H1 (cell line): Measurements from ENCODE around the gene OBI1. TPM values are rescaled to one million over a fixed set of nuclear protein-coding genes. Genes with fewer than 3 reads are reported as not detected.

Source experiments
- CEBPB ChIP-seq: IDR thresholded peaks from 2 replicates; pipeline ENCODE4 v1.6.1; 2012; ENCODE audit warnings: low read depth, low read length
- CREB1 ChIP-seq: IDR thresholded peaks from 2 replicates; pipeline ENCODE4 v1.6.1; 2012; ENCODE audit warnings: inconsistent platforms
- POU5F1 ChIP-seq: IDR thresholded peaks from 2 replicates; pipeline ENCODE4 v1.6.1; 2011; ENCODE audit warnings: low read depth, mild to moderate bottlenecking, low read length, moderate library complexity
- SP4 ChIP-seq: IDR thresholded peaks from 2 replicates; pipeline ENCODE4 v1.6.1; 2012; ENCODE audit warnings: low read length, inconsistent platforms
- USF2 ChIP-seq: IDR thresholded peaks from 2 replicates; pipeline ENCODE4 v1.6.1; 2011; ENCODE audit warnings: low read length, improper control_type of control experiment
- polyA plus RNA-seq, 7 experiments: library from polyadenylated mRNA; depleted of rRNA in 3 of 7; stranded (reverse) in 5 of 7; unstranded in 2 of 7; fragments of >200 nt in 5 of 7; fragments of 200-250 nt in 2 of 7; gene quantifications; 1 replicate in 5 of 7; 2 replicates in 1 of 7; 4 replicates in 1 of 7; pipeline versions ENCODE4 v1.2.1 to v1.2.3, GENCODE V29; 2011 to 2013; ENCODE audit warnings: missing spikeins in 2 of 7, mixed read lengths in 2 of 7
- total RNA-seq: library from RNA; stranded (reverse); fragmentation: NEBNext Ultra II Directional; extraction: Animal tissue kit (Norgen Biotek cat#: 25700); gene quantifications from 2 replicates; pipeline ENCODE4 v1.2.1, GENCODE V29; 2021

The OBI1 gene
- total and polyA plus RNA-seq, 2 of the 8 experiments (the other 6 are each of a cell fraction or from before 2014, with no cell fraction given), result 7.1 to 14.3 TPM

DNA sequence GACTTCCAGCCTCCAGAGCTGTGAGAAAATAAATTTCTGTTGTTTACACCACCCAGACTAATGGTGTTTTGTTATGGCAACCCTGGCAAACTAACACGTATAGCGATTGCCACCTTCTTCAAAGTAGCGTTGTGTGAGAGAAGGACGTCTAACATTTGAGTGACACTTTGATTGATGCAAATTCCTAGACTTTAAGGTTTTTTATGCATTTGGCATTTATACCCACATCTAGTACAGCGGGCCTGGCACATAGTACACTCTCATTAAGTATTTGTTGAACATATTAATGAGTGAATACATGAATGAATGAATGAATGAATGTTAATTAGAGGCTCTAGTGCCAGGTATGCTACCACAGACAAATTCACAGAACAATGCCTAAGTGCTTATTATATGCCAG is 92.3 kb downstream of the OBI1 start (continued):
- no peak for TF ChIP-seq POU5F1
- TF ChIP-seq CREB1, result no peak
- TF ChIP-seq SP4, result no peak
- no peak for TF ChIP-seq USF2
- no peak for TF ChIP-seq CEBPB

Other genes starting within 250 kb of the OBI1 start
- 0.27 and 0.32 TPM in 2 replicates for gene POU4F1, start 55.6 kb downstream of the OBI1 start, total RNA-seq
- 0.08 and 0.09 TPM in 2 replicates for gene POU4F1, start 55.6 kb downstream of the OBI1 start, polyA plus RNA-seq (2011; rRNA removed)